KMS-11 (cell line): ENCODE results near the gene DGUOK.

Experiments
- H2AFZ ChIP-seq: fragments of 200-600 bp; sonication (generic); 2 replicates; pipeline ENCODE4 v1.6.1; 2016; ENCODE audit warnings: antibody characterized with exemption, mixed run types, low read depth
- H3K27ac ChIP-seq: fragments of 200-600 bp; sonication (generic); 2 replicates; pipeline ENCODE4 v1.6.1; 2016; ENCODE audit warnings: mild to moderate bottlenecking, mixed run types
- H3K27me3 ChIP-seq: fragments of 200-600 bp; sonication (generic); 2 replicates; pipeline ENCODE4 v1.6.1; 2017; ENCODE audit warnings: mild to moderate bottlenecking, low read depth, mixed run types, moderate library complexity; ENCODE audit not compliant: insufficient read depth
- H3K36me3 ChIP-seq: fragments of 200-600 bp; sonication (generic); 2 replicates; pipeline ENCODE4 v1.6.1; 2017; ENCODE audit warnings: mild to moderate bottlenecking, mixed run types; ENCODE audit not compliant: insufficient read depth
- H3K4me1 ChIP-seq: fragments of 200-600 bp; sonication (generic); 2 replicates; pipeline ENCODE4 v1.6.1; 2016; ENCODE audit warnings: mild to moderate bottlenecking, low read depth, mixed run types; ENCODE audit not compliant: poor library complexity, severe bottlenecking
- H3K4me2 ChIP-seq: fragments of 200-600 bp; sonication (generic); 2 replicates; pipeline ENCODE4 v1.7.0; 2016; ENCODE audit warnings: mild to moderate bottlenecking, mixed run types
- H3K4me3 ChIP-seq: fragments of 200-600 bp; sonication (generic); IDR thresholded peaks from 2 replicates; pipeline ENCODE4 v1.6.1; 2017; ENCODE audit warnings: low read depth, low read length, mixed read lengths; ENCODE audit not compliant: insufficient read depth
- H3K79me2 ChIP-seq: fragments of 200-600 bp; sonication (generic); 2 replicates; pipeline ENCODE4 v1.6.1; 2016; ENCODE audit warnings: low read depth, mixed run types; ENCODE audit not compliant: insufficient read depth
- H3K9ac ChIP-seq: fragments of 200-600 bp; sonication (generic); 2 replicates; pipeline ENCODE4 v1.6.1; 2016; ENCODE audit warnings: mild to moderate bottlenecking, mixed run types
- H4K20me1 ChIP-seq: fragments of 200-600 bp; sonication (generic); 2 replicates; pipeline ENCODE4 v1.6.1; 2016; ENCODE audit warnings: mild to moderate bottlenecking, mixed run types; ENCODE audit not compliant: insufficient read depth
- TF ChIP-seq, protein P1 (sequence below): fragments of 200-600 bp; sonication (generic); conservative IDR thresholded peaks from 2 replicates; pipeline ENCODE4 v1.6.1; 2017; ENCODE audit warnings: low read depth, mild to moderate bottlenecking, antibody characterized with exemption, low read length, moderate library complexity, mixed read lengths

Gene DGUOK

DNA sequence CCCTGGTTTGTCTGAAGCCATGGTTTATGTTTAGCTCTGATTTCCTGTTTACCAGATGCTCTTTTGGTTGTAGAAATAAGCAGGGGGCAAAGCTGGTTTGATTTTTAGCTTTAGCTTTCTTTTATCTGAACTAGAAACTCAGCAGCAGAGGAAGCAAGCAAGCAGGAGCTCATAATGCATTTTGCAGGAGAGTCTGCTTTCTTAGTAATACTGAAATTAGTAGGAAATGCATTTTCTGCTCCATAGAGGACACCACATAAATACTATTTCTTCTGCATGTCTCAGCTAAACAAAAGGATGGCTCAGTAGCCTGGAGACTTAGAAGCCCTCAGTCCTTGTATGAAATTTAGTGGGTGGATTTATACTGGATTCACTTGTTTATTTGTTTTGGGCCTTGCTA is 23.1 kb downstream of the DGUOK start:
- Histone ChIP-seq H4K20me1 (no peaks in the 10 kb centered on the region), H3K9ac (no peak overlapping the region), H2AFZ (no peak overlapping the region), H3K27me3 (no peaks in the 10 kb centered on the region), H3K4me1 (no peaks in the 10 kb centered on the region), H3K4me2 (no peak overlapping the region), H3K4me3 (no peak overlapping the region), H3K27ac (no peak overlapping the region), H3K36me3 (peaks cover 26% of the 10 kb centered on the region; the same call in 1 of the 2 replicates), H3K79me2 (peaks cover 7% of the 10 kb centered on the region; the same call in 1 of the 2 replicates)
- TF ChIP-seq, protein P1, sequence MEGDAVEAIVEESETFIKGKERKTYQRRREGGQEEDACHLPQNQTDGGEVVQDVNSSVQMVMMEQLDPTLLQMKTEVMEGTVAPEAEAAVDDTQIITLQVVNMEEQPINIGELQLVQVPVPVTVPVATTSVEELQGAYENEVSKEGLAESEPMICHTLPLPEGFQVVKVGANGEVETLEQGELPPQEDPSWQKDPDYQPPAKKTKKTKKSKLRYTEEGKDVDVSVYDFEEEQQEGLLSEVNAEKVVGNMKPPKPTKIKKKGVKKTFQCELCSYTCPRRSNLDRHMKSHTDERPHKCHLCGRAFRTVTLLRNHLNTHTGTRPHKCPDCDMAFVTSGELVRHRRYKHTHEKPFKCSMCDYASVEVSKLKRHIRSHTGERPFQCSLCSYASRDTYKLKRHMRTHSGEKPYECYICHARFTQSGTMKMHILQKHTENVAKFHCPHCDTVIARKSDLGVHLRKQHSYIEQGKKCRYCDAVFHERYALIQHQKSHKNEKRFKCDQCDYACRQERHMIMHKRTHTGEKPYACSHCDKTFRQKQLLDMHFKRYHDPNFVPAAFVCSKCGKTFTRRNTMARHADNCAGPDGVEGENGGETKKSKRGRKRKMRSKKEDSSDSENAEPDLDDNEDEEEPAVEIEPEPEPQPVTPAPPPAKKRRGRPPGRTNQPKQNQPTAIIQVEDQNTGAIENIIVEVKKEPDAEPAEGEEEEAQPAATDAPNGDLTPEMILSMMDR: no peak

DNA sequence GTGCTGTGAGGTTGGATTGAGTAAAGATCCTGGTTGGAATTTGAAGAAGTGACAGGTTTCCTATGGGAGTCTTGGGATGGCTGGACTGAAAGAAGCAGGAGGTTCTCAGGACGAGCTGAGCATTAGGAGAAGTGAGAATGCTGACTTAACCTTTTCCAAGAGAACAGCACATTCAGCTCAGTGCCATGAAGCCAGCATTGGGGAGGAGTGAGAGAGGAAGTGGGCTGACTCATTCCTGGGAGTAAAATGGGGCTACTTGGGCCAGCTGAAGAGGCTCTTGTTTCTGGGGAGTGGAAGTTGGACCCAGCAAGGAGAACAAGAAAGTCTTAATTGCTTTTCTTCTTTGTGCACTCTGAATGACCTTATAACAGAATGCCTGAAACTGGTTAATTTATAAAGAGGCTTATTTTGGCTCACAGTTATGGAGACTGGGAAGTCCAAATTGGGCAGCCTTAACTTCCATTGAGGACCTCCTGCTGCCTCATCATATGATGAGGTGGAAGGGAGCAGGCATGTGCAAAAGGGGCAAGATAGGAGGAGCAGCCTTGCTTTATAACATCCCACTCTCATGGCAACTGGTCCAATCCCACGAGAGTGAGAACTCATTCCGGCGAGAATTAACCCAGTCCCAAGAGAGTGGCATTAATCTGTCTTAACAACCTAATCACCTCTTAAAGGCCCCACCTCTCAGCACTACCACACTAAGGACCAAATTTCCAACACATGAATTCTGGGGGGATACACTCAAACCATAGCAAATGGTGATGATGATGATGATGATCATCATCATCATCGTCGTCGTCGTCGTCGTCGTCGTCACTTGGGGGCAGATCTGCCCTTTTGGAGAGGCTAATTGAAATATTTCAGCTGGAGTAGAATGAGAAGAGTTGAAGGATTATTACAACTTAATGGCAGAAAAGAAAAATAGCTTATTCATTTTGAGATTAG is 26.1 kb downstream of the DGUOK start:
- H3K4me1 ChIP-seq: no peaks in the 10 kb centered on the region
- H3K36me3 ChIP-seq: peaks cover 16% of the 10 kb centered on the region; the same call in 1 of the 2 replicates
- no peaks in the 10 kb centered on the region for H3K79me2 ChIP-seq

GRCh38 chr2:73956218-73956865 is 29.7 kb downstream of the DGUOK start:
- no peak overlapping the region for H3K27ac ChIP-seq
- peaks cover 5% of the 10 kb centered on the region; the same call in 1 of the 2 replicates for H3K36me3 ChIP-seq
- H3K4me2 ChIP-seq: no peak overlapping the region
- TF ChIP-seq, protein P1: no peak
- no peaks in the 10 kb centered on the region for H3K79me2 ChIP-seq
- no peaks in the 10 kb centered on the region for H4K20me1 ChIP-seq
- H3K27me3 ChIP-seq: no peaks in the 10 kb centered on the region
- no peaks in the 10 kb centered on the region for H3K4me1 ChIP-seq
- H3K9ac ChIP-seq: no peak overlapping the region
- H3K4me3 ChIP-seq: no peak overlapping the region
- H2AFZ ChIP-seq: no peak overlapping the region

More for the DNA sequence above, 26.1 kb downstream of the DGUOK start:
- TF ChIP-seq, protein P1: no peak
- Histone ChIP-seq H4K20me1 (no peaks in the 10 kb centered on the region), H3K4me3 (no peak overlapping the region), H3K27me3 (no peaks in the 10 kb centered on the region), H3K27ac (no peak overlapping the region), H3K4me2 (no peak overlapping the region), H3K9ac (no peak overlapping the region), H2AFZ (no peak overlapping the region)

- Histone ChIP-seq H2AFZ (no peak overlapping the region), H3K27ac (no peak overlapping the region), H3K79me2 (no peaks in the 10 kb centered on the region), H3K36me3 (no peaks in the 10 kb centered on the region; the same call in 1 of the 2 replicates), H3K27me3 (no peaks in the 10 kb centered on the region), H3K9ac (no peak overlapping the region), H3K4me3 (no peak overlapping the region), H3K4me1 (no peaks in the 10 kb centered on the region), H3K4me2 (no peak overlapping the region), H4K20me1 (no peaks in the 10 kb centered on the region)
- TF ChIP-seq, protein P1: no peak
Measured at GRCh38 chr2:73961274-73961673, 34.6 kb downstream of the DGUOK start.
